Ovary (tissue), 10 donors: ENCODE measurements around the gene TBPL1. TPM values are rescaled to one million over a fixed set of nuclear protein-coding genes. Genes with fewer than 3 reads are reported as not detected.

Source experiments
- DNase-seq, 5 donors: peaks; one replicate each; pipeline ENCODE4 v3.0.0-alpha.2; 2019 to 2020
- H3K27ac ChIP-seq, 2 donors: fragments of 200-600 bp; one replicate each; pipeline versions ENCODE4 v1.5.1 to v1.8.0; 2019 to 2022
- H3K27me3 ChIP-seq: fragments of 200-600 bp; one replicate; pipeline ENCODE4 v1.8.0; 2022
- H3K36me3 ChIP-seq: fragments of 200-600 bp; sonication (generic); one replicate; pipeline ENCODE4 v1.5.1; 2019
- H3K4me1 ChIP-seq: one replicate; pipeline ENCODE4 v1.8.1; 2013; ENCODE audit warnings: mild to moderate bottlenecking, moderate library complexity; ENCODE audit not compliant: insufficient read depth
- H3K4me3 ChIP-seq: fragments of 200-600 bp; sonication (generic); one replicate; pipeline ENCODE4 v1.5.1; 2017
- H3K9me3 ChIP-seq, 2 donors: fragments of 200-600 bp in 1 of 2; sonication (generic) in 1 of 2; one replicate each; pipeline versions ENCODE4 v1.5.1 to v1.8.1; 2013 to 2019; ENCODE audit warnings: mild to moderate bottlenecking in 1 of 2, moderate library complexity in 1 of 2
- CTCF ChIP-seq, 3 donors: fragments of 450-650 bp in 2 of 3; fragments of 200-600 bp in 1 of 3; IDR thresholded peaks; one replicate each; pipeline versions ENCODE4 v1.5.1 to v1.8.0; 2016 to 2022; ENCODE audit warnings: antibody characterized with exemption in 3 of 3, mild to moderate bottlenecking in 1 of 3
- EP300 ChIP-seq: sonication (generic); formaldehyde crosslinking; IDR thresholded peaks from one replicate; pipeline ENCODE4 v1.6.1; 2017; ENCODE audit warnings: antibody characterized with exemption
- POLR2A ChIP-seq: fragments of 450-650 bp; IDR thresholded peaks from one replicate; pipeline ENCODE4 v1.6.1; 2017; ENCODE audit warnings: antibody characterized with exemption, mild to moderate bottlenecking, moderate library complexity
- WGBS, 3 donors: extraction: QIAGEN DNeasy Blood & Tissue Kit in 1 of 3; methylation state at CpG; one replicate each; pipeline versions ENCODE4 v1.1.5 to v1.1.7; 2013 to 2017; 5-methylcytosine and 5-hydroxymethylcytosine counted together
- intact Hi-C, 4 donors: fragments of 100-400 bp; cut with DNase I; formaldehyde crosslinking; loops; one replicate each; pipeline versions ENCODE4 v1.11.0 to v1.15.1; 2022 to 2023
- long read RNA-seq, 3 donors: library from polyadenylated mRNA in 2 of 3; unstranded in 2 of 3; transcript quantifications; one replicate each; pipeline ENCODE4 v2.0.0 and lab custom pipeline, GENCODE V29; 2021 to 2026
- polyA plus RNA-seq, 2 donors: library from polyadenylated mRNA; stranded (reverse); fragments of 200-250 nt in 1 of 2; fragments of 350-450 nt in 1 of 2; fragmentation: Illumina TruSeq in 1 of 2; extraction: RNeasy Lipid Tissue Mini Kit (QIAGEN cat#74804) in 1 of 2; gene quantifications; one replicate each; pipeline ENCODE4 v1.2.3, GENCODE V29; 2013 to 2014
- total RNA-seq, 7 donors: library from RNA; depleted of rRNA in 2 of 7; stranded (reverse); fragments of >200 nt in 2 of 7; fragmentation: NEBNext Ultra II Directional in 3 of 7; extraction: Animal tissue kit (Norgen Biotek cat#: 25700) in 3 of 7; gene quantifications; one replicate each; pipeline versions ENCODE4 v1.1.0 to v1.2.4, GENCODE V29; 2016 to 2023
- donor health status: DM: no; HTN: no; CAD: no; lungs with moderate emphysema.
- donor health status: DM: no; HTN: no; CAD: no.
- donor health status: Bipolar disorder and iron deficiency.
- donor health status: DM: yes; HTN: yes; CAD: no.
- donor health status: DM: no; HTN: no; CAD: no.
- donor health status: DM: yes; HTN: yes; CAD: no.

The TBPL1 gene
- total RNA-seq (10 to 100 TPM; 13.3 to 25.2 (median 18.6) TPM), polyA plus RNA-seq (10 to 100 TPM; 20.6 to 24.1 TPM)
- long read RNA-seq, donor 1, full-length matches to known transcripts, result 57 of 63 reads
- long read RNA-seq, donor 1, partial matches to known transcripts, result 0 of 63 reads
- long read RNA-seq, donor 1, other reads (novel, unspliced or antisense), result 6 of 63 reads
- long read RNA-seq, donor 2, full-length matches to known transcripts, result 25 of 25 reads
- long read RNA-seq, donor 2, partial matches to known transcripts, result 0 of 25 reads
- long read RNA-seq, donor 2, other reads (novel, unspliced or antisense), result 0 of 25 reads
- long read RNA-seq, donor 3, full-length matches to known transcripts, result 7 of 11 reads
- long read RNA-seq, donor 3, partial matches to known transcripts, result 1 of 11 reads
- long read RNA-seq, donor 3, other reads (novel, unspliced or antisense), result 3 of 11 reads

DNA sequence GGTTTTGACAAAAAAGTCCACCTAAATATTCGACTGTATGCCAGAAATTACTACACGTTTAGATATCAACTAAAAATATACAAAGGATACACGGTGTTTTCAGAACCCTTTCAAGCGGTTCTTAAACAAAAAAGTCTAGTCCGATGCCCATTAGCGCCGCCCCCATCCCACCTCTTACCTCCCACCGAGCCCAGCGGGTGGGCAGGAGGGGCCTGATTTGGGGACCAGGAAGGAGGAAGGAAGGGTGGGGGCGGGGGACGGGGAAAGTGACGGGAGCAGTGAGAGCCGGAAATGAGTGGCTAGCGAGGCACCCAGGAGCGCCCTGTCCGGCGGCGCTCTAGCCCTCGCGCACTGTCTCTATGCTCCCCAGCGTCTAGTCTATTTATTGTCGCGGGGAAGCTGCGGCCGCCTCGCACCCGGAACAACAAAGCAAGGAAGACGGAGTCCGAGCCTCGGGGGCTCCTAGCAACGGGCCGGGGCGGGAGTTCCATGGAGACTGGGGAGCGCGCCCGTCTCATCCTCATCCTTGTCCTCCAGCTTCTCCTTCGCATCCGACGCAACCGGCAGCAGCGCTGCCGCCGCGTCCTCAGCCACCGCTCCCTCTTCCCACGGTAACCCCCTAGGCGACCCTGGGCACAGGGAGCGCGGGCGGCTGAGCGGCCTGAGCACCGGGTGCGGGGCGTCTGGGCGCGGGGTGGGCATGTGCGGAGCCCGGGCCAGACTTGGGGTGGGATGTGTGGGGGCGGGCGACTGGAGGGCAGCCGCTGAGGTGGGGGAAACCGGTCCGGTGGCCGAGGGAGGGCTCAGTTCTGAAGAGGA, at the start of gene TBPL1:
TBPL1 (plus strand) TSS at position 410 of the 819 bp plus-strand sequence. CDS start 26,902 bp downstream, outside the sequence.
- intact Hi-C loops, result no loop called here
- 1% methylated on average over 60 to 64 of the region's 64 CpGs for WGBS, 3 donors

GRCh38 chr6:133903855-133904254, 49.2 kb upstream of the TBPL1 start:
- intact Hi-C loops, result no loop called here
- Histone ChIP-seq H3K4me3 (no peak overlapping the region), H3K27ac (no peak overlapping the region), H3K9me3 (no peaks in the 10 kb centered on the region), H3K4me1 (no peaks in the 10 kb centered on the region), H3K27me3 (no peaks in the 10 kb centered on the region), H3K36me3 (no peaks in the 10 kb centered on the region)
- 91 to 98% (median 96%) methylated on average over 2 of the region's 2 CpGs for WGBS, 3 donors
- no peak for DNase-seq
- TF ChIP-seq POLR2A, result no peak
- TF ChIP-seq CTCF (IDR thresholded peaks at IDR 0.05), result no peak
- no peak for TF ChIP-seq EP300

More for the DNA sequence above, at the start of gene TBPL1:
- H3K27me3 ChIP-seq, result no peaks in the 10 kb centered on the region
- peaks cover 5% of the 10 kb centered on the region for H3K4me1 ChIP-seq
- H3K27ac ChIP-seq, result peak within 1 kb of the TSS; percentile 95 to 98
- peak within 1 kb of the TSS; percentile 91 for H3K4me3 ChIP-seq
- peak; percentile 69 for TF ChIP-seq POLR2A
- TF ChIP-seq CTCF (IDR thresholded peaks at IDR 0.05), result no peak
- no peaks in the 10 kb centered on the region for H3K36me3 ChIP-seq
- peak; percentile 94 to 97 (median 96) for DNase-seq
- H3K9me3 ChIP-seq, result no peaks in the 10 kb centered on the region

DNA sequence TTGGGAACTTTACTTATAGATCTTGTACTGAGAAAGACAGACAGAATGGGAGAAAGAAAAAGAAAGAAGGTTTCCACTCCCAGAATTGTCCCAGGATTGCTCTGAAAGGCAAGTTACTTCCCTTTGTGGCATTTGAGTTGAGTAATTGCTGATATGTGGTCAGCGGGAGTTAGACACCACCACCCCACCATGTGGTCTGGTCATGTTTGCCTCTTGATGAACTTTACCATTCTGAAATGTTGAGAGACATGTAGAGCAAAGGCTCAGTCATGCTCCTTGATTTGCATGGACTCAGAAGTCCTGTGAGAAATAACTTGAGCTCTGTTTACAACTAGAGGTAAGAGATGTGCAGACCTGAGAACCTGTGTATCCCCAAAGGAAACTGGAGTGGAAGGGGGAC, 47.0 kb upstream of the TBPL1 start:
- no peak for DNase-seq
- Histone ChIP-seq H3K27ac (no peak overlapping the region), H3K27me3 (no peaks in the 10 kb centered on the region), H3K9me3 (no peaks in the 10 kb centered on the region), H3K4me1 (no peaks in the 10 kb centered on the region), H3K36me3 (no peaks in the 10 kb centered on the region), H3K4me3 (no peak overlapping the region)
- intact Hi-C loops, result no loop called here
- WGBS, 3 donors, result 80 to 96% (median 89%) methylated on average over 1 of the region's 1 CpG
- TF ChIP-seq EP300 (no peak), CTCF (IDR thresholded peaks at IDR 0.05) (no peak), POLR2A (no peak)

GRCh38 chr6:133916650-133917151, 36.3 kb upstream of the TBPL1 start:
- no peak overlapping the region for H3K4me3 ChIP-seq
- no peaks in the 10 kb centered on the region for H3K36me3 ChIP-seq
- TF ChIP-seq CTCF (IDR thresholded peaks at IDR 0.05) (peak; percentile 77 to 87 (median 78)), POLR2A (no peak)
- no peaks in the 10 kb centered on the region for H3K4me1 ChIP-seq
- no peaks in the 10 kb centered on the region for H3K27me3 ChIP-seq
- H3K9me3 ChIP-seq, result no peaks in the 10 kb centered on the region
- intact Hi-C loops, result loop anchor here in 2 of 4 donors (5.0 kb wide), 1 partner anchor 349 kb away; no protein-coding TSS in a partner anchor
- DNase-seq, result peak; percentile 91 to 97 (median 95)
- 19 to 26% (median 25%) methylated on average over 8 of the region's 8 CpGs for WGBS, 3 donors
- H3K27ac ChIP-seq, result no peak overlapping the region
